K562 (cell line): ENCODE measurements around the gene PGPEP1. TPM values are rescaled to one million over a fixed set of nuclear protein-coding genes. Genes with fewer than 3 reads are reported as not detected.

Experiments
- ATAC-seq: fragments of 200-7000 bp; cut with Tn5 transposase; 3 replicates; pipeline ENCODE4 v1.9.1; 2020; ENCODE audit warnings: moderate library complexity
- BruUV-seq: library from RNA; stranded (reverse); fragments of 400-500 nt; replicated peaks from 2 replicates; lab custom pipeline; 2021; lab: Mats Ljungman, UMichigan
- CTCF ChIA-PET: fragments of 300-600 bp; formaldehyde crosslinking; extraction: SDS; loops from one replicate; lab custom pipeline; 2021; ENCODE audit warnings: low intra/inter-chr PET ratio; lab: Yijun Ruan, JAX
- POLR2A ChIA-PET: fragments of 300-600, 350-650 bp; sonication (Branson Sonifier 250); formaldehyde crosslinking; extraction: SDS; loops from one replicate; lab custom pipeline; 2021; ENCODE audit warnings: antibody characterized with exemption, inconsistent platforms; lab: Yijun Ruan, JAX
- DNase-seq, 4 experiments: peaks; one replicate each; pipeline versions ENCODE4 v3.0.0 to v3.0.0-alpha.2; 2011 to 2018; ENCODE audit warnings: low spot score in 3 of 4, mixed read lengths in 3 of 4; ENCODE audit errors: extremely low read depth in 1 of 4
- FAIRE-seq: peaks from 2 replicates; lab custom pipeline; 2011; peaks lifted over from hg19 to GRCh38; lab: Jason Lieb, UNC
- H2AFZ ChIP-seq: 2 replicates; pipeline ENCODE4 v1.6.0; 2011; ENCODE audit warnings: low read depth, low read length, control low read depth, inconsistent platforms
- H3K27ac ChIP-seq: fragments of 200-600 bp; 3 replicates; pipeline ENCODE4 v1.8.0; 2011; ENCODE audit warnings: low read depth, mild to moderate bottlenecking, control low read depth, inconsistent platforms, low read length, moderate library complexity, mixed read lengths; ENCODE audit errors: extremely low read depth
- H3K27me3 ChIP-seq, 2 experiments: fragments of 300-600 bp in 1 of 2; 2 replicates in 1 of 2; 3 replicates in 1 of 2; pipeline versions ENCODE4 v1.6.0 to v1.8.0; 2011; ENCODE audit warnings: inconsistent platforms in 2 of 2, low read length in 2 of 2, mild to moderate bottlenecking in 1 of 2, mixed read lengths in 1 of 2, moderate library complexity in 1 of 2; ENCODE audit not compliant: control insufficient read depth in 2 of 2, insufficient read depth in 2 of 2
- H3K36me3 ChIP-seq: fragments of 300-600 bp; 3 replicates; pipeline ENCODE4 v1.8.0; 2011; ENCODE audit warnings: mild to moderate bottlenecking, low read length, inconsistent platforms; ENCODE audit not compliant: control insufficient read depth, insufficient read depth
- H3K4me1 ChIP-seq, 2 experiments: fragments of 200-600 bp in 1 of 2; replicated peaks in 1 of 2; 2 replicates in 1 of 2; 3 replicates in 1 of 2; pipeline versions ENCODE4 v1.5.1 to v1.8.0; 2011; ENCODE audit warnings: inconsistent platforms in 2 of 2, low read length in 2 of 2, mild to moderate bottlenecking in 1 of 2, mixed read lengths in 1 of 2, moderate library complexity in 1 of 2; ENCODE audit not compliant: control insufficient read depth in 2 of 2, insufficient read depth in 2 of 2
- H3K4me2 ChIP-seq: 2 replicates; pipeline ENCODE4 v1.6.1; 2011; ENCODE audit warnings: low read length, control low read depth, inconsistent platforms, mixed read lengths; ENCODE audit not compliant: insufficient read depth
- H3K4me3 ChIP-seq: fragments of 200-600 bp; sonication (generic), shearing (Covaris generic); 2 replicates; pipeline ENCODE4 v1.5.1; 2016; ENCODE audit warnings: control low read depth, inconsistent platforms
- H3K79me2 ChIP-seq: fragments of 200-600 bp; 3 replicates; pipeline ENCODE4 v1.8.0; 2011; ENCODE audit warnings: low read length, inconsistent platforms; ENCODE audit not compliant: control insufficient read depth, insufficient read depth
- H3K9ac ChIP-seq, 2 experiments: 2 replicates each; pipeline versions ENCODE4 v1.6.0 to v1.6.1; 2011; ENCODE audit warnings: low read depth in 2 of 2, low read length in 2 of 2, control low read depth in 1 of 2, inconsistent platforms in 1 of 2, mild to moderate bottlenecking in 1 of 2, mixed read lengths in 1 of 2; ENCODE audit not compliant: insufficient read depth in 1 of 2
- H3K9me1 ChIP-seq: one replicate; pipeline ENCODE4 v1.6.0; 2011; ENCODE audit warnings: inconsistent platforms, mild to moderate bottlenecking, low read length, moderate library complexity; ENCODE audit not compliant: control insufficient read depth, insufficient read depth
- H3K9me3 ChIP-seq: replicated peaks from 2 replicates; pipeline ENCODE4 v1.5.1; 2011; ENCODE audit warnings: low read depth, low read length, inconsistent platforms; ENCODE audit not compliant: control insufficient read depth, insufficient read depth
- H4K20me1 ChIP-seq: replicated peaks from 2 replicates; pipeline ENCODE4 v1.6.1; 2011; ENCODE audit warnings: low read length, inconsistent platforms, mixed read lengths; ENCODE audit not compliant: control insufficient read depth, insufficient read depth
- ATF7 ChIP-seq: fragments of 450-650 bp; IDR thresholded peaks from 2 replicates; pipeline ENCODE4 v1.7.1; 2014; ENCODE audit warnings: mild to moderate bottlenecking, moderate library complexity
- BRD4 ChIP-seq: fragments of 200-600 bp; sonication (generic); IDR thresholded peaks from 2 replicates; pipeline ENCODE4 v1.6.1; 2017; ENCODE audit warnings: inconsistent platforms
- DIDO1 ChIP-seq: fragments of 450-650 bp; IDR thresholded peaks from 2 replicates; pipeline ENCODE4 v1.6.1; 2016; ENCODE audit warnings: low read depth, missing biosample characterization, missing genetic modification characterization
- EHMT2 ChIP-seq: fragments of 450-650 bp; IDR thresholded peaks from 2 replicates; pipeline ENCODE4 v1.6.1; 2018; ENCODE audit warnings: antibody characterized with exemption
- ELF4 ChIP-seq: fragments of 450-650 bp; formaldehyde crosslinking; IDR thresholded peaks from 2 replicates; pipeline ENCODE4 v1.4.0; 2022; ENCODE audit warnings: missing genetic modification characterization
- LCOR ChIP-seq: sonication (generic); formaldehyde crosslinking; IDR thresholded peaks from 2 replicates; pipeline ENCODE4 v1.8.0; 2022; ENCODE audit warnings: mild to moderate bottlenecking, missing genetic modification reagents
- PYGO2 ChIP-seq: fragments of 450-650 bp; IDR thresholded peaks from 2 replicates; pipeline ENCODE4 v1.6.1; 2016; ENCODE audit warnings: mild to moderate bottlenecking, missing genetic modification characterization, moderate library complexity, missing compliant biosample characterization
- RBM25 ChIP-seq: fragments of 200-400 bp; formaldehyde crosslinking; IDR thresholded peaks from 2 replicates; pipeline ENCODE4 v1.6.1; 2018; ENCODE audit warnings: low read length, low read depth, moderate library complexity; ENCODE audit not compliant: severe bottlenecking
- SMARCA5 ChIP-seq: fragments of 450-650 bp; IDR thresholded peaks from 2 replicates; pipeline ENCODE4 v1.6.1; 2016
- SRSF1 ChIP-seq: fragments of 200-400 bp; formaldehyde crosslinking; IDR thresholded peaks from 2 replicates; pipeline ENCODE4 v1.6.1; 2017; ENCODE audit warnings: mild to moderate bottlenecking, low read depth, low read length, moderate library complexity
- YY1 ChIP-seq, 3 experiments: IDR thresholded peaks; 2 replicates each; pipeline ENCODE4 v1.6.1; 2011; ENCODE audit warnings: low read length in 2 of 3, mild to moderate bottlenecking in 2 of 3, moderate library complexity in 2 of 3, borderline replicate concordance in 1 of 3, control low read depth in 1 of 3, low read depth in 1 of 3; ENCODE audit not compliant: insufficient read depth in 3 of 3, insufficient replicate concordance in 2 of 3, control insufficient read depth in 1 of 3, insufficient read length in 1 of 3; ENCODE audit errors: extremely low read depth in 1 of 3
- ZFP36 ChIP-seq: fragments of 150-350 bp; IDR thresholded peaks from 2 replicates; pipeline ENCODE4 v1.6.1; 2018; ENCODE audit warnings: low read length, low read depth; ENCODE audit not compliant: partially characterized antibody
- ZNF830 ChIP-seq: fragments of 250-450 bp; sonication (Bioruptor Pico); IDR thresholded peaks from 2 replicates; pipeline ENCODE4 v1.5.0; 2021; ENCODE audit warnings: mild to moderate bottlenecking
- WGBS: fragments of 100-300 bp; shearing (Covaris generic); methylation state at CpG from one replicate; pipeline ENCODE4 v1.1.6; 2016; ENCODE audit warnings: low coverage, mixed read lengths; ENCODE audit not compliant: insufficient coverage; ENCODE audit errors: missing lambda C conversion rate; 5-methylcytosine and 5-hydroxymethylcytosine counted together
- in situ Hi-C: fragments of 300-500 bp; cut with MboI; formaldehyde crosslinking; loops from 4 replicates; pipeline ENCODE4 v1.15.0; 2018; ENCODE audit warnings: inconsistent platforms, mixed read lengths
- intact Hi-C: fragments of 100-400 bp; cut with micrococcal nuclease; formaldehyde crosslinking; loops from 2 replicates; pipeline ENCODE4 v1.14.2; 2022
- polyA plus RNA-seq, 8 experiments: library from polyadenylated mRNA; depleted of rRNA in 4 of 8; stranded (reverse) in 5 of 8; unstranded in 3 of 8; fragments of >200 nt; fragmentation: Nextera tagmentation in 2 of 8; fragmentation: Illumina TruSeq in 1 of 8; extraction: Ambion mirVana in 2 of 8; extraction: Trizol in 1 of 8; gene quantifications; 2 replicates each; pipeline versions ENCODE4 v1.2.1 to v1.2.3, GENCODE V29; 2011 to 2014; ENCODE audit warnings: inconsistent platforms in 1 of 8, missing spikeins in 1 of 8
- total RNA-seq, 7 experiments: library from RNA; depleted of rRNA in 6 of 7; stranded (reverse); fragments of >200 nt in 6 of 7; fragmentation: Illumina TruSeq in 2 of 7; extraction: Trizol in 2 of 7; gene quantifications; 2 replicates each; pipeline versions ENCODE4 v1.2.1 to v1.2.3, GENCODE V29; 2011 to 2021; ENCODE audit warnings: low replicate concordance in 1 of 7
- TF ChIP-seq, protein P1 (sequence below): fragments of 450-650 bp; IDR thresholded peaks from 2 replicates; pipeline ENCODE4 v1.6.1; 2016
- TF ChIP-seq, protein P2 (sequence below): IDR thresholded peaks from 2 replicates; pipeline ENCODE4 v1.6.1; 2014; ENCODE audit warnings: antibody characterized with exemption
- TF ChIP-seq, protein P3 (sequence below): fragments of 450-650 bp; IDR thresholded peaks from 2 replicates; pipeline ENCODE4 v1.6.1; 2017; ENCODE audit warnings: mild to moderate bottlenecking, moderate library complexity

The PGPEP1 gene
- total and polyA plus RNA-seq, 9 of the 15 experiments (the other 6 are each of a cell fraction or from before 2014, with no cell fraction given), result 10.0 to 69.6 (median 33.5) TPM

DNA sequence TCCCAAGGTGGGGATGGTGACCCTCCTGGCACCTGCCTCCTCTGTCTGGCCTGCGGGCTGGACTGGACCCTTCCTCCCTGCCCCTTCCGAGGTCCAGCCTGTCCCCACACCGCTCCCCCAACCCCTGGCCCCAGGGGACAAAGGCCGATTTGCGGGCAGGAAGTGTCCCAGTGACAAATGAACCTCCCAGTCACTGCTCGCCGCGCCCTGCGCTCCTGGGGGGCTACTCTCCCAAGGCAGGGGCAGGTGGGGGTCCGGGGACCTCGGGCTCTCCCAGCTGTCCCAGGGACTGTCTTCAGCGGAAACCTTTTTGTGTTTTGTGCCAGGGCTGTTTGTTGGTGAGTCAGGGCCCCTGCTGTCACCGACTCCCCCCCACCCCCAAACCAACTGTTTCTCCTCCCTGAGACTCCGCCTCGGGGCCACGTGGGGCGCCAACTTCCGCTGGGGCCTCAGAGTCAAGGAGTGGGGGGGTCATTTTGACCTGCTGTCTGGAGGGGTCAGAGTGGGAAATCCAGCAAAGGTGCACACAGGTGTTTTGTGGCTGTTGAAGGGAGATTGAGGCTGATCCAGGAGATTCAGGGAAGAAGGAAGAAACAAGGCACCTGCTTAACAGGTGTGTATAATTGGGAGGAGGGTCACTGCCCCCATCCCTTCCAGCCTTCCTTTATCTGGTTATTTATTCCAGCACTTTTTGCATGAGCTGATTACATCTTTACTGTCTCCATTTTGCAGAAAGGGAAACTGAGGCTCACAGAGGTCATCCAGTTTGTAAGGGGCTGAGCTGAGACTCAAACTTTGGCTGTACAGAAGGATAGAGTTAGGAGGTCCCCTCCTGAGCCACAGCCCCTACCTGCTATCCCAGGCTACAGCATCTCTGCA lies 831 bp downstream of the PGPEP1 start (continued):
- TF ChIP-seq, protein P1, sequence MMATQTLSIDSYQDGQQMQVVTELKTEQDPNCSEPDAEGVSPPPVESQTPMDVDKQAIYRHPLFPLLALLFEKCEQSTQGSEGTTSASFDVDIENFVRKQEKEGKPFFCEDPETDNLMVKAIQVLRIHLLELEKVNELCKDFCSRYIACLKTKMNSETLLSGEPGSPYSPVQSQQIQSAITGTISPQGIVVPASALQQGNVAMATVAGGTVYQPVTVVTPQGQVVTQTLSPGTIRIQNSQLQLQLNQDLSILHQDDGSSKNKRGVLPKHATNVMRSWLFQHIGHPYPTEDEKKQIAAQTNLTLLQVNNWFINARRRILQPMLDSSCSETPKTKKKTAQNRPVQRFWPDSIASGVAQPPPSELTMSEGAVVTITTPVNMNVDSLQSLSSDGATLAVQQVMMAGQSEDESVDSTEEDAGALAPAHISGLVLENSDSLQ, result peak; percentile 42
- TF ChIP-seq ELF4 (CRISPR knock-in tag), result no peak
- TF ChIP-seq YY1 (IDR thresholded peaks at IDR 0.05; ENCODE audit: borderline replicate concordance in 1 of 3, control insufficient read depth in 1 of 3, extremely low read depth in 1 of 3, insufficient read depth in 3 of 3, insufficient read length in 1 of 3, insufficient replicate concordance in 2 of 3, low read depth in 1 of 3, low read length in 2 of 3), result peak in 2 of 3 experiments; percentile 16 to 58
- peak; percentile 31 for TF ChIP-seq LCOR (CRISPR knock-in tag)

DNA sequence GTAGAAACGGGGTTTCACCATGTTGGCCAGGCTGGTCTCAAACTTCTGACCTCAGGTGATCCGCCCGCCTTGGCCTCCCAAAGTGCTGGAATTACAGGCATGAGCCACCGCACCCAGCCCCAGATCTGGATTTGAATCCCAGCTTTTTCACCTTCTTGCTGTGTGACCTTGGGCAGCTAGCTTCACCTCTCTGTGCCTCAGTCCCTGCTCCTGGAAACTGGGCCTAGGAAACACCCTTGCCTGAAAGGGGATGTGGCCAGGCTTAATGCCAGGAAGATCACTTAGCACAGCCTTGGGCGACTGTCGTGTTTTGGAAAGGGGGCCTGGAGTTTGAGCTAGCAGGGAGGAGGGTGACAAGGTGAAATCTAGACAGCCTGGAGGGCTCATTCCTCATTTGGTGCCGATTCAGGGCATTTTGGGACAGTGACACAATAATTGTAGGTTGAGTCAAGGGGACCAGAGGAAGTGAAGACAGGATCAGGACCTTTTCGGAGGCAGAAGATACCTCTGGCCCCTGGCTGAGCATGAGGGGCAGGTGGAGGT lies 1.8 kb downstream of the PGPEP1 start:
- DNase-seq, result no peak
- Histone ChIP-seq H3K9me3 (no peaks in the 10 kb centered on the region), H3K9me1 (no peaks in the 10 kb centered on the region), H3K4me2 (no peak overlapping the region; the same call in 1 of the 2 replicates), H2AFZ (no peak overlapping the region), H4K20me1 (no peaks in the 10 kb centered on the region), H3K36me3 (peaks cover 39% of the 10 kb centered on the region), H3K4me3 (no peak overlapping the region), H3K9ac (peak overlapping the region in 1 of 2 experiments; percentile 83; a peak in 1 of 4 replicates), H3K27me3 (no peaks in the 10 kb centered on the region), H3K27ac (peak overlapping the region; percentile 12; the same call in 1 of the 3 replicates), H3K4me1 (peaks cover 9 to 36% of the 10 kb centered on the region in 2 experiments; a peak in 4 of 5 replicates), H3K79me2 (peaks cover 29% of the 10 kb centered on the region)
- POLR2A ChIA-PET, result interaction anchor here (0.6 to 7.9 kb wide), 5 partner anchors 20 to 492 kb away, joined by 3 to 106 read pairs (median 4); partner anchors contain the start of genes GDF15 and JUND
- CTCF ChIA-PET, result interaction anchor here (0.7 kb wide), 1 partner anchor 45 kb away, joined by 4 read pairs; no protein-coding TSS in a partner anchor
- in situ Hi-C loops, result loop anchor here (5.0 kb wide), 1 partner anchor 65 kb away; no protein-coding TSS in a partner anchor
- no peak for ATAC-seq
- intact Hi-C loops, result no loop called here
- 80% methylated on average over 8 of the region's 8 CpGs for WGBS
- no peak for FAIRE-seq
- BruUV-seq, result no TSS peak
- no peak for TF ChIP-seq BRD4
- no peak for TF ChIP-seq PYGO2 (tag)
- TF ChIP-seq DIDO1 (tag), result no peak
- TF ChIP-seq ZNF830 (CRISPR knock-in tag), result no peak
- no peak for TF ChIP-seq EHMT2
- TF ChIP-seq, protein P2, sequence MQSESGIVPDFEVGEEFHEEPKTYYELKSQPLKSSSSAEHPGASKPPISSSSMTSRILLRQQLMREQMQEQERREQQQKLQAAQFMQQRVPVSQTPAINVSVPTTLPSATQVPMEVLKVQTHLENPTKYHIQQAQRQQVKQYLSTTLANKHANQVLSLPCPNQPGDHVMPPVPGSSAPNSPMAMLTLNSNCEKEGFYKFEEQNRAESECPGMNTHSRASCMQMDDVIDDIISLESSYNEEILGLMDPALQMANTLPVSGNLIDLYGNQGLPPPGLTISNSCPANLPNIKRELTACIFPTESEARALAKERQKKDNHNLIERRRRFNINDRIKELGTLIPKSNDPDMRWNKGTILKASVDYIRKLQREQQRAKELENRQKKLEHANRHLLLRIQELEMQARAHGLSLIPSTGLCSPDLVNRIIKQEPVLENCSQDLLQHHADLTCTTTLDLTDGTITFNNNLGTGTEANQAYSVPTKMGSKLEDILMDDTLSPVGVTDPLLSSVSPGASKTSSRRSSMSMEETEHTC, result no peak
- TF ChIP-seq ZFP36, result peak; percentile 84
- TF ChIP-seq RBM25, result peak; percentile 84
- TF ChIP-seq ATF7, result no peak
- TF ChIP-seq, protein P3, sequence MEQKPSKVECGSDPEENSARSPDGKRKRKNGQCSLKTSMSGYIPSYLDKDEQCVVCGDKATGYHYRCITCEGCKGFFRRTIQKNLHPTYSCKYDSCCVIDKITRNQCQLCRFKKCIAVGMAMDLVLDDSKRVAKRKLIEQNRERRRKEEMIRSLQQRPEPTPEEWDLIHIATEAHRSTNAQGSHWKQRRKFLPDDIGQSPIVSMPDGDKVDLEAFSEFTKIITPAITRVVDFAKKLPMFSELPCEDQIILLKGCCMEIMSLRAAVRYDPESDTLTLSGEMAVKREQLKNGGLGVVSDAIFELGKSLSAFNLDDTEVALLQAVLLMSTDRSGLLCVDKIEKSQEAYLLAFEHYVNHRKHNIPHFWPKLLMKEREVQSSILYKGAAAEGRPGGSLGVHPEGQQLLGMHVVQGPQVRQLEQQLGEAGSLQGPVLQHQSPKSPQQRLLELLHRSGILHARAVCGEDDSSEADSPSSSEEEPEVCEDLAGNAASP, result no peak
- 0 out of 2 replicates have a peak, but pooled peaks have one; percentile 55 for TF ChIP-seq SMARCA5
- no peak for TF ChIP-seq SRSF1
